Skin of body (tissue), 2 donors: ENCODE results near the gene GTF2E1. TPM values are rescaled to one million over a fixed set of nuclear protein-coding genes. Genes with fewer than 3 reads are reported as not detected.
"Not testable (repeated sequence)": the region's sequence is repeated elsewhere in the genome, so short reads cannot be mapped to it uniquely, and the experiment has no call there.

Source experiments
- DNase-seq: peaks from one replicate; lab custom pipeline; 2025; lab: John Stamatoyannopoulos, UW
- total RNA-seq: library from RNA; depleted of rRNA; stranded (reverse); fragments of >200 nt; gene quantifications from one replicate; pipeline ENCODE4 v1.2.3, GENCODE V29; 2014

Gene GTF2E1
- 12.7 TPM for total RNA-seq

GRCh38 chr3:120742198-120742848 is at the start of gene GTF2E1, which contains the start of gene RABL3:
Gene GTF2E1 (plus strand): TSS chr3:120742744. CDS start chr3:120750553, 7,809 bp downstream.
Gene RABL3 (minus strand): TSS chr3:120742516. CDS start chr3:120742507, 9 bp downstream.
- peak; percentile 100 for DNase-seq

- no peak for DNase-seq
Measured at GRCh38 chr3:120693439-120694171, 48.9 kb upstream of the GTF2E1 start.

GRCh38 chr3:120699333-120699732 is 43.2 kb upstream of the GTF2E1 start:
- no peak for DNase-seq

- no peak for DNase-seq
Measured at GRCh38 chr3:120705884-120706582, 36.5 kb upstream of the GTF2E1 start.

GRCh38 chr3:120706950-120707349 is 35.6 kb upstream of the GTF2E1 start:
- DNase-seq = no peak

GRCh38 chr3:120708408-120708807 is 34.1 kb upstream of the GTF2E1 start:
- DNase-seq = no peak

GRCh38 chr3:120710369-120710768 is 32.2 kb upstream of the GTF2E1 start:
- DNase-seq = no peak

GRCh38 chr3:120713262-120713661 is 29.3 kb upstream of the GTF2E1 start:
- DNase-seq = no peak

- DNase-seq = not testable (repeated sequence)
Measured at GRCh38 chr3:120719167-120719834, 23.2 kb upstream of the GTF2E1 start.

GRCh38 chr3:120726791-120727190 is 15.8 kb upstream of the GTF2E1 start:
- DNase-seq = no peak

- DNase-seq = no peak
Measured at GRCh38 chr3:120730576-120731542, 11.7 kb upstream of the GTF2E1 start.

- not testable (repeated sequence) for DNase-seq
Measured at GRCh38 chr3:120738006-120738405, 4.5 kb upstream of the GTF2E1 start.

GRCh38 chr3:120741320-120741719 is 1.2 kb upstream of the GTF2E1 start:
- no peak for DNase-seq

GRCh38 chr3:120741837-120742197 is 727 bp upstream of the GTF2E1 start:
- peak; percentile 59 for DNase-seq

GRCh38 chr3:120742849-120743365 is 363 bp downstream of the GTF2E1 start:
- DNase-seq = peak; percentile 27

- peak; percentile 35 for DNase-seq
Measured at GRCh38 chr3:120743556-120744195, 1.1 kb downstream of the GTF2E1 start.

- no peak for DNase-seq
Measured at GRCh38 chr3:120745466-120745865, 2.9 kb downstream of the GTF2E1 start.

GRCh38 chr3:120749843-120750242 is 7.3 kb downstream of the GTF2E1 start:
- DNase-seq = no peak

- DNase-seq = no peak
Measured at GRCh38 chr3:120752230-120752629, 9.7 kb downstream of the GTF2E1 start.

GRCh38 chr3:120752865-120753264 is 10.3 kb downstream of the GTF2E1 start:
- DNase-seq = no peak
